HG02588 (cell line): ENCODE data around the gene SUDS3.
A peak's percentile ranks its signal among the peaks of the same experiment; 100 is the strongest.
"Not testable (repeated sequence)": the region's sequence is repeated elsewhere in the genome, so short reads cannot be mapped to it uniquely, and the experiment has no call there.

Experiments used
- ATAC-seq: cut with Tn5 transposase; IDR thresholded peaks from one replicate; pipeline ENCODE4 v1.9.1; 2021; ENCODE audit warnings: mild to moderate bottlenecking, moderate library complexity; ENCODE audit not compliant: unreplicated experiment

The SUDS3 gene

GRCh38 chr12:118376089-118377020, at the start of gene SUDS3:
SUDS3 (plus strand) TSS chr12:118376555; CDS start chr12:118376692, 137 bp downstream.
- ATAC-seq: no peak

- no peak for ATAC-seq
Observed at GRCh38 chr12:118326991-118327390, 49.4 kb upstream of the SUDS3 start.

GRCh38 chr12:118327391-118327790, 49.0 kb upstream of the SUDS3 start:
- ATAC-seq: no peak

DNA sequence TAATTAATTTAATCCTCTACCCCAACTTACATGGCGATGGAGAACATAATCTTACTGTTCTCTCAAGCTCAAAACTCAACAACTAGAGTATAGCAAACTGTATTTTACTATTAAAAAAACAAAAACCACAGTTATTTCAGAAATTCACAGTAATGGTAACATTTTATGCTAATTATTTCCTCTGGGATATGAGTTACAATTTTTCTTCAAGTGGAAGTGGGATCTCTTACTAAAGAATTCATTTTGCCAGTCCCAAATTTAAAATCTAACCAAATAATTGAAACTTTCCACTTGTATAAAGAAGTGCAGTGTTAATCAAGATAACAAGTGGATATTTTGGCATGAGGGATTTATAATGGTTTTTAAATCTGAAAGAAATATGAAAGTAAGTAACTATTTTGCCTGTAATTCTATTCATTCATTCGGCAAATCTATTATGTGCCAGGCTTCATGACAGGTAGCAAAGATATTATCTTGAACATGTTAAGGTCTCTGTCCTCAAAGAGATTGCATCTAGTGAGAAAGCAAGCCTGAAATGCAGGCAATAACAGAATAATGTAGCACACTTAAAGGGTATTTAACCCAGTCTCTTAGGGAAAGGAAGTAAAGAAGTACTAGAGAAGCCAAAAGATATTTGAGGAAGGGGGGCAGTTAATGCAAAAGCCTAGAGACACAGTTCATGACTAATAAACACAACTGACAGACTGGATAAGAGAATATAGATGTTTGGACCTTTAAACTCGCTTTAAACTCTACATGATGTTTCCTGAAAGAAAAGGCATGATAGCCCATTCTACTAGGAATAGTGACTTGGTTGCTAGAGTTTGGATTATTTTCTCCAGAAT, 47.6 kb upstream of the SUDS3 start:
- no peak for ATAC-seq

- peak; percentile 65 for ATAC-seq
Observed at GRCh38 chr12:118330421-118331018, 45.8 kb upstream of the SUDS3 start.

- ATAC-seq: no peak
Observed at GRCh38 chr12:118332511-118332910, 43.8 kb upstream of the SUDS3 start.

- no peak for ATAC-seq
Observed at GRCh38 chr12:118334241-118334640, 42.1 kb upstream of the SUDS3 start.

GRCh38 chr12:118334939-118335567, 41.3 kb upstream of the SUDS3 start:
- ATAC-seq: no peak

GRCh38 chr12:118336123-118336522, 40.2 kb upstream of the SUDS3 start:
- ATAC-seq: no peak

- ATAC-seq: no peak
Observed at GRCh38 chr12:118337194-118337838, 39.0 kb upstream of the SUDS3 start.

DNA sequence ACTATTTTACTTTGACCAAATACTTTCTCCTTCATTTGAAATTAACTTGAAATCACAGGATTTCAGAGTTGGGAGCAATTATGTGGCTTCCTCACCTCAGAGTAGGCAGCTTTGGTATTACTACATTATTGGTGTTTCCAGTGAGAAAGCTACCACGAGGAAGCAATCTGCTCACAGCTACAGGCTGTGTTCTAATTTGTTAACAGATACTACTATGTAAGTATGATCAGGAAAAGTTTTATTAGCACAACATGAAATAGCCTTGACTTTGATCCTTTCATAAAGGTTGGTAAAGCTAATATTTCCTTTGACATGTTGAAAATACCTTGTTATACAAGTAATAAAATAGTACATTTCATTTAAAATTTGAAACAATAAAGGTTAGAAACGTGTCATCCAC, 34.3 kb upstream of the SUDS3 start:
- no peak for ATAC-seq

DNA sequence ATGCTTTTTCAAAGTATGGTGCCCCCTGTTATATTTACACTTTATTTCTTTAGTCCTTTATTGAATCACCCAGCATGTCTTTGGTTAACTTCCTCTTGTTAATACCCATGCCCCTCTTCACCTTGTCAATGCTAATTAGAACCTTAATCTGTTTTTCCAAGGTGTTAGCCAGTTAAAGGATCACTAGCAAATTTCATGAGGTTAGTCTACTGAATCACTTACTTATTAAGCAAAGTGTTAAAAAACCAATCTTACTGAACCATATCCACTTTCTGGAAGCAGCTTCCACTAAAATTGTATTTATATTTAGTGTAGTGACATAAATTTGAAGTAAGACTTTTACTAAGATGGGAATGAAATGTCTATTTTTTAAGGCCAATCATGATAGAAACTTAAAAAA, 31.5 kb upstream of the SUDS3 start:
- no peak for ATAC-seq

GRCh38 chr12:118345355-118345754, 31.0 kb upstream of the SUDS3 start:
- no peak for ATAC-seq

DNA sequence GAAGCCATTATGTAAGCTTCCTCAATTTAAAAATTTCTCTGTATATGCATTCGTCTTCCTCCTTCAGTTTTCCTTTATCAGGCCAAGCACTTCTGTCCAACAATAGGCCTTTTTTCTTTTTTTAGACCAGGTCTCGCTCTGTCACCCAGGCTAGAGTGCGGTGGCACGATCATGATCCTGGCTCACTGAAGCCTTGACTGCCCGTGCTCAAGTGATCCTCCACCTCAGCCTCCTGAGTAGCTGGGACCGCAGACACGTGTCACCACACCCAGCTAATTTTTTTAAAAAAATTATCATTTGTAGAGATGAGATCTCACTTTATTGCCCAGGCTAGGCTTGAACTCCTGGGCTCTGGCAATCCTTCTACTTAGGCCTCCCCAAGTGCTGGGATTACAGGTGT, 29.5 kb upstream of the SUDS3 start:
- ATAC-seq: peak; percentile 49

GRCh38 chr12:118347916-118348315, 28.4 kb upstream of the SUDS3 start:
- ATAC-seq: no peak

DNA sequence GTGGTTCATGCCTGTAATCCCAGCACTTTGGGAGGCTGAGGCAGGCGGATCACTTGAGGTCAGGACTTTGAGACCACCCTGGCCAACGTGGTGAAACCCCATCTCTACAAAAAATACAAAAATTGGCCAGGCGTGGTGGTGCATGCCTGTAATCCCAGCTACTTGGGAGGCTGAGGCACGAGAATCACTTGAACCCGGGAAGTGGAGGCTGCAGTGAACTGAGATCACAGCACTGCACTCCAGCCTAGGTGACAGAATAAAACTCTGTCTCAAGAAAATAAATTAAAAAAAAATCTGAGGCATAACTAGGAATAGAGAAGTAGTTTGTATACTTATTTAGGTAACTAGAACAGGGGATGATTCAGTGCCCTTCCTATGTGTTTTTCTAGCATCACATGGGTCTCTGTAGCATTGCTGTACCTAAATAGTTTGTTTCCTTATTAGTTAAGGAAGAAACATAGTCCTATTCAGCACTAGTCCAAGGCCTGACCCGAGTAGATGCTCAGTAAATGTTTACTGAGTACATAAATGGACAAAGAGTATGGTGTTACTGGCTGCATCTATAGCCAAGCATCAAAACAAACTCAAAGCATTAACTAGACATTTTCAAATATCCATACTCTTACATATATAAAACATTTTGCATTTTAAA, 25.3 kb upstream of the SUDS3 start:
- no peak for ATAC-seq

GRCh38 chr12:118353721-118354120, 22.6 kb upstream of the SUDS3 start:
- ATAC-seq: no peak

GRCh38 chr12:118354503-118354902, 21.9 kb upstream of the SUDS3 start:
- ATAC-seq: not testable (repeated sequence)

DNA sequence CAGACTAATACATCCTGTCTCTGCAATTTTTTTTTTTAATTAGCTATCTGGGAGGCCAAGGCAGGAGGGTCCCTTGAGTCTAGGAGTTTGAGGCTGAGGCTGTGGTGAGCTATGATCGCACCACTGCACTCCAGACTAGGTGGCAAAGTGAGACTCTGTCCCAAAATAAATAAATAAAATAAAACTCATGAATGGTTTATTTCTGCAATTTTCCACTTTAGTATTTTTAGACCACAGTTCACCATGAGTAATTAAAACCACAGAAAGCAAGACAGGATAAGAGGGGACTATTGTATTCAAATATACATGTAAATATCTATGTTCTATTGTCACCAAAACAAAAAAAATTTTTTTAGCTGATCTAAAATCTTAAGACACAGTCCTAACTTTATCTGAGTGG, 21.5 kb upstream of the SUDS3 start:
- no peak for ATAC-seq

DNA sequence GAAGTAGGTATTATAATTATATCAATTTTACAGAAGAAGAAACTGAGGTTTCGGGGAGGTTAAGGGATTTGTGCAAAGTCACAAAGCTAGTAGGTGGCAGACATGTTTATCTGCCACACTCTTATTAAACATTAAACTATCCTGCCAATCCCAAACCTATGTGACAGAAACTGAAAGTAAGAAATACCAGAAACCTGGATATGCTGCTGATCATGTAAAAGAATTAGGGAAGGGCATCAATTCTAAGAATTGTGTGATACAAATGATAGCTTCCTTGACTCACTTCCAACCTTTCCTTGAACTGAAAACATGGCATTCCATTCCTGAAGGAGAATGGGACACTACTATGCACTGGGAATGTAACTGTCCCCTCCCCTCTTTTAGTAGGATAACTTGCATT, 20.5 kb upstream of the SUDS3 start:
- no peak for ATAC-seq
